ENCODE data around the gene CDKN2AIP.
"Not testable (repeated sequence)": the region's sequence is repeated elsewhere in the genome, so short reads cannot be mapped to it uniquely, and the experiment has no call there.

The CDKN2AIP gene

GRCh38 chr4:183416879-183417755 lies 27.3 kb upstream of the CDKN2AIP start:
- DNase-seq = no peak

GRCh38 chr4:183422962-183423631 lies 21.3 kb upstream of the CDKN2AIP start:
- no peak for DNase-seq

- DNase-seq = no peak
Measured at GRCh38 chr4:183424109-183424744, 20.2 kb upstream of the CDKN2AIP start.

- no peak for DNase-seq
Measured at GRCh38 chr4:183426507-183426906, 17.9 kb upstream of the CDKN2AIP start.

GRCh38 chr4:183429489-183429888 lies 14.9 kb upstream of the CDKN2AIP start:
- DNase-seq = no peak

- DNase-seq = no peak
Measured at GRCh38 chr4:183430317-183430993, 14.0 kb upstream of the CDKN2AIP start.

- no peak for DNase-seq
Measured at GRCh38 chr4:183430994-183431347, 13.5 kb upstream of the CDKN2AIP start.

GRCh38 chr4:183431614-183432013 lies 12.8 kb upstream of the CDKN2AIP start:
- DNase-seq = no peak

GRCh38 chr4:183433183-183433582 lies 11.3 kb upstream of the CDKN2AIP start:
- DNase-seq = not testable (repeated sequence)

- no peak for DNase-seq
Measured at GRCh38 chr4:183434264-183434663, 10.2 kb upstream of the CDKN2AIP start.

- no peak for DNase-seq
Measured at GRCh38 chr4:183434666-183435190, 9.7 kb upstream of the CDKN2AIP start.

- DNase-seq = no peak
Measured at GRCh38 chr4:183435803-183436202, 8.6 kb upstream of the CDKN2AIP start.

GRCh38 chr4:183436417-183436816 lies 8.0 kb upstream of the CDKN2AIP start:
- DNase-seq = no peak

- no peak for DNase-seq
Measured at GRCh38 chr4:183437452-183437851, 7.0 kb upstream of the CDKN2AIP start.

- no peak for DNase-seq
Measured at GRCh38 chr4:183438458-183439113, 5.8 kb upstream of the CDKN2AIP start.

- no peak for DNase-seq
Measured at GRCh38 chr4:183441276-183441675, 3.2 kb upstream of the CDKN2AIP start.

GRCh38 chr4:183443655-183444213 lies 702 bp upstream of the CDKN2AIP start:
- DNase-seq = peak; percentile 36

GRCh38 chr4:183445097-183445428 lies 627 bp downstream of the CDKN2AIP start:
- no peak for DNase-seq

GRCh38 chr4:183447646-183448045 lies 3.2 kb downstream of the CDKN2AIP start:
- DNase-seq = no peak

GRCh38 chr4:183448436-183448835 lies 4.0 kb downstream of the CDKN2AIP start:
- DNase-seq = no peak

GRCh38 chr4:183449193-183449882 lies 4.9 kb downstream of the CDKN2AIP start:
- no peak for DNase-seq

- DNase-seq = no peak
Measured at GRCh38 chr4:183450108-183450507, 5.7 kb downstream of the CDKN2AIP start.
